Measurements from ENCODE around the gene DCDC1. TPM values are rescaled to one million over a fixed set of nuclear protein-coding genes. Genes with fewer than 3 reads are reported as not detected.
A peak's percentile ranks its signal among the peaks of the same experiment; 100 is the strongest.

Gene DCDC1
- total and polyA plus RNA-seq, 2 donors from 2014 or later: 0.39 to 6.6 TPM

DNA sequence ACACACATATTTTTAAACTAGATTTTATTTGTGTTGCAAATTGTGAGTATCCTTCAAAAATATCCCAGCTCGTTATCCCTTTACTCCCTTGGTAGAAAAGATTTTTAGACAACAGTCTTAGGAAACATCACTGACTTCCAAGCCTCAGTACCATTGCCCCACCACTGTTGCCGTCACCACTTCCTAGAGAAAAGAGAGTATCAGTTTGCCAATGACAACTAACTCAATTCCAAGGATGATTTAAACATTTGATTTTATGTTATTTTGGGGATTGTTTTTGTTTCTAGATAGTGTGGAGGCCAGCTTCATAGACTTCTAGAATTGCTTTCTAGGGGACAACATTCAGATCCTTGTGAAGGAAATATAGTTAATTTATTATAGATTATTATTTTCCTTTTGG lies 509.4 kb downstream of the DCDC1 start:
- Histone ChIP-seq H3K36me3 (ENCODE audit: control insufficient read depth in 2 of 3, insufficient read depth in 3 of 3, low read length in 3 of 3) (no peaks in the 10 kb centered on the region), H3K27me3 (ENCODE audit: control insufficient read depth, insufficient read depth, low read length) (no peaks in the 10 kb centered on the region), H3K4me3 (ENCODE audit: low read length in 3 of 3) (no peak overlapping the region), H3K4me1 (ENCODE audit: control insufficient read depth in 2 of 3, insufficient read depth in 2 of 3, low read depth in 1 of 3, low read length in 3 of 3) (no peaks in the 10 kb centered on the region), H3K9me3 (ENCODE audit: control insufficient read depth in 2 of 3, insufficient read depth in 1 of 3, low read length in 3 of 3) (no peaks in the 10 kb centered on the region), H3K27ac (ENCODE audit: low read depth in 2 of 2, low read length in 2 of 2) (no peak overlapping the region), H3K9ac (ENCODE audit: low read length in 3 of 3) (no peak overlapping the region)
- TF ChIP-seq, protein P1, sequence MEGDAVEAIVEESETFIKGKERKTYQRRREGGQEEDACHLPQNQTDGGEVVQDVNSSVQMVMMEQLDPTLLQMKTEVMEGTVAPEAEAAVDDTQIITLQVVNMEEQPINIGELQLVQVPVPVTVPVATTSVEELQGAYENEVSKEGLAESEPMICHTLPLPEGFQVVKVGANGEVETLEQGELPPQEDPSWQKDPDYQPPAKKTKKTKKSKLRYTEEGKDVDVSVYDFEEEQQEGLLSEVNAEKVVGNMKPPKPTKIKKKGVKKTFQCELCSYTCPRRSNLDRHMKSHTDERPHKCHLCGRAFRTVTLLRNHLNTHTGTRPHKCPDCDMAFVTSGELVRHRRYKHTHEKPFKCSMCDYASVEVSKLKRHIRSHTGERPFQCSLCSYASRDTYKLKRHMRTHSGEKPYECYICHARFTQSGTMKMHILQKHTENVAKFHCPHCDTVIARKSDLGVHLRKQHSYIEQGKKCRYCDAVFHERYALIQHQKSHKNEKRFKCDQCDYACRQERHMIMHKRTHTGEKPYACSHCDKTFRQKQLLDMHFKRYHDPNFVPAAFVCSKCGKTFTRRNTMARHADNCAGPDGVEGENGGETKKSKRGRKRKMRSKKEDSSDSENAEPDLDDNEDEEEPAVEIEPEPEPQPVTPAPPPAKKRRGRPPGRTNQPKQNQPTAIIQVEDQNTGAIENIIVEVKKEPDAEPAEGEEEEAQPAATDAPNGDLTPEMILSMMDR (IDR thresholded peaks at IDR 0.05; ENCODE audit: borderline replicate concordance, extremely low read depth, insufficient read depth): no peak
- FAIRE-seq (no peak), DNase-seq (no peak)
- intact Hi-C loops (cut with DNase I): no loop called here

DNA sequence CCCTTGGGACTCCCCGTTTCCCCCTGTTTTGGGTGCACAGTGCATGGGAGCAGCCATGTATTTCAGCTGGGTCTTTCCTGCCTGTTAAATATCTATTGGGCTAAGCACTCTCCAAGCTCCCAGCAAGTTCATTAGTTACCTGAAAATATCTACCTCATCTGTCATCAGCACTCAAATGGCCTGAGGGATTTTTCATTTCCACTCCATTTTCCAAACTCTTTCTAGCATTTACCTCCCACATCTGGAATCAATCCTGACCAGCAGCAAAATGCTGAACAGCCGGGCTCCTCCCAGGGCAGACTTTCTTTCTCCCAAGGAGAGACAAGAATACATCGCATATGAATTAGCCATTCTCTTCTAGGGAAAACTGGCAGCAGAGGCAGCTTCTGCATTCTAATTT lies 509.9 kb downstream of the DCDC1 start:
- Histone ChIP-seq H3K4me1 (ENCODE audit: control insufficient read depth in 2 of 3, insufficient read depth in 2 of 3, low read depth in 1 of 3, low read length in 3 of 3) (no peaks in the 10 kb centered on the region), H3K36me3 (ENCODE audit: control insufficient read depth in 2 of 3, insufficient read depth in 3 of 3, low read length in 3 of 3) (no peaks in the 10 kb centered on the region), H3K4me3 (ENCODE audit: low read length in 3 of 3) (no peak overlapping the region), H3K9me3 (ENCODE audit: control insufficient read depth in 2 of 3, insufficient read depth in 1 of 3, low read length in 3 of 3) (no peaks in the 10 kb centered on the region), H3K27me3 (ENCODE audit: control insufficient read depth, insufficient read depth, low read length) (no peaks in the 10 kb centered on the region), H3K27ac (ENCODE audit: low read depth in 2 of 2, low read length in 2 of 2) (no peak overlapping the region), H3K9ac (ENCODE audit: low read length in 3 of 3) (no peak overlapping the region)
- TF ChIP-seq, protein P1 (IDR thresholded peaks at IDR 0.05; ENCODE audit: borderline replicate concordance, extremely low read depth, insufficient read depth): no peak
- intact Hi-C loops (cut with DNase I): loop anchor here (10.0 kb wide), 1 partner anchor 515 kb away; no protein-coding TSS in a partner anchor
- DNase-seq: no peak
- FAIRE-seq: no peak

DNA sequence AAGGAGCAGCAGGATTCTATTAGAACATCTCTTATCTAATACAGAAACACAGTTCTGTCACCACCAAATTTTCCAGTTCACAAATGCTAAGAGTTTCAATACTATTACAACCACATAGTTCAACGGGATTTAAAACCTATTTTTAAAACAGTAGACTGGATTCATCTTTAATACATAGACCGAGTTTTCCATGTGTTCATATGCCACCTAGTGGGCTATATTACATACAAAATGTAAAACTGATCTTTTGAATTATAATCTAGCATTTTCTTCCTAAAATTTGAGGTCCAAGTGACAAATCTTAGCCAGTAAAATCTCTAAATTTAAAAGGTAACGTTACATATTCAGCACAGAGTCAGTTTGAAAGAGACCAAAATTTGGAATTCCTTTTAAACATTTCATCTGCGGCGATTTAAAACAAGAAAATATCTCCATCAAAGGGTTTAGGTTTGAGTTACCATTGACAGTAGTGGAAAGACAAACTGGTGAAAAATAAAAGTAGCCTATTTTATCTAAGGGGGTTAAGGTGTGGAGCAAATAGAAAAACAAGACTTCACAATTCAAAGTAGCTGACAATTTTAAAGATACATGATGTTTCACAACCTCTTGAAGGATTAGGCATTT lies 514.0 kb downstream of the DCDC1 start:
- peak in 2 of 5 donors; percentile 34 to 56 for DNase-seq

More for the DNA sequence above, 514.0 kb downstream of the DCDC1 start:
- Histone ChIP-seq H3K4me3 (ENCODE audit: low read length in 3 of 3) (no peak overlapping the region), H3K27ac (ENCODE audit: low read depth in 2 of 2, low read length in 2 of 2) (no peak overlapping the region), H3K36me3 (ENCODE audit: control insufficient read depth in 2 of 3, insufficient read depth in 3 of 3, low read length in 3 of 3) (no peaks in the 10 kb centered on the region), H3K27me3 (ENCODE audit: control insufficient read depth, insufficient read depth, low read length) (no peaks in the 10 kb centered on the region), H3K9ac (ENCODE audit: low read length in 3 of 3) (no peak overlapping the region), H3K9me3 (ENCODE audit: control insufficient read depth in 2 of 3, insufficient read depth in 1 of 3, low read length in 3 of 3) (no peaks in the 10 kb centered on the region), H3K4me1 (ENCODE audit: control insufficient read depth in 2 of 3, insufficient read depth in 2 of 3, low read depth in 1 of 3, low read length in 3 of 3) (no peaks in the 10 kb centered on the region)
- TF ChIP-seq, protein P1 (IDR thresholded peaks at IDR 0.05; ENCODE audit: borderline replicate concordance, extremely low read depth, insufficient read depth): no peak
- FAIRE-seq: peak; percentile 76
- intact Hi-C loops (cut with DNase I): loop anchor here (10.0 kb wide), 1 partner anchor 511 kb away; no protein-coding TSS in a partner anchor

All from kidney (tissue), 14 donors.